Caco-2 (cell line): Measurements from ENCODE around the gene CEP20. TPM values are rescaled to one million over a fixed set of nuclear protein-coding genes. Genes with fewer than 3 reads are reported as not detected.

Experiments
- BruUV-seq: library from RNA; stranded (reverse); fragments of 400-500 nt; replicated peaks from 2 replicates; lab custom pipeline; 2021; lab: Mats Ljungman, UMichigan
- CTCF ChIA-PET: fragments of 300-600 bp; sonication (Branson Sonifier 250); formaldehyde crosslinking; loops from one replicate; lab custom pipeline; 2022; ENCODE audit warnings: antibody characterized with exemption; lab: Charles Lee
- POLR2A ChIA-PET: fragments of 300-600 bp; sonication (Branson Sonifier 250); formaldehyde crosslinking; loops from one replicate; lab custom pipeline; 2022; ENCODE audit warnings: antibody characterized with exemption; lab: Charles Lee
- DNase-seq, 2 experiments: peaks; one replicate each; pipeline versions ENCODE4 v3.0.0 to v3.0.0-alpha.2; 2020 to 2022
- H3K27me3 ChIP-seq: replicated peaks from 2 replicates; pipeline ENCODE4 v1.6.0; 2011; ENCODE audit warnings: low read length; ENCODE audit not compliant: control insufficient read depth, insufficient read depth
- H3K36me3 ChIP-seq: 2 replicates; pipeline ENCODE4 v1.5.1; 2011; ENCODE audit warnings: low read length; ENCODE audit not compliant: control insufficient read depth, insufficient read depth
- H3K4me1 ChIP-seq: fragments of 250-450 bp; sonication (Bioruptor Pico); 2 replicates; pipeline ENCODE4 v1.5.1; 2020; ENCODE audit warnings: mild to moderate bottlenecking
- H3K4me3 ChIP-seq: 2 replicates; pipeline ENCODE4 v1.5.1; 2011; ENCODE audit warnings: low read depth, mild to moderate bottlenecking, control low read depth, low read length
- H3K9me3 ChIP-seq: fragments of 250-450 bp; sonication (Bioruptor Pico); 2 replicates; pipeline ENCODE4 v1.5.1; 2020; ENCODE audit warnings: mild to moderate bottlenecking, moderate library complexity
- H3K27ac Mint-ChIP-seq: one replicate; pipeline ENCODE4 v1.8.0; 2022; ENCODE audit warnings: mixed read lengths; ENCODE audit not compliant: unreplicated experiment
- H3K27me3 Mint-ChIP-seq: one replicate; pipeline ENCODE4 v1.8.0; 2022; ENCODE audit warnings: mixed read lengths; ENCODE audit not compliant: insufficient read depth, unreplicated experiment
- H3K36me3 Mint-ChIP-seq: one replicate; pipeline ENCODE4 v1.8.0; 2022; ENCODE audit warnings: mild to moderate bottlenecking, mixed read lengths; ENCODE audit not compliant: insufficient read depth, unreplicated experiment
- H3K4me1 Mint-ChIP-seq: one replicate; pipeline ENCODE4 v1.8.0; 2022; ENCODE audit warnings: low read depth, mixed read lengths; ENCODE audit not compliant: unreplicated experiment
- H3K4me3 Mint-ChIP-seq: one replicate; pipeline ENCODE4 v1.8.0; 2022; ENCODE audit warnings: mild to moderate bottlenecking, moderate library complexity, mixed read lengths; ENCODE audit not compliant: unreplicated experiment
- H3K9me3 Mint-ChIP-seq: one replicate; pipeline ENCODE4 v1.8.0; 2022; ENCODE audit warnings: mixed read lengths; ENCODE audit not compliant: unreplicated experiment
- intact Hi-C: fragments of 100-400 bp; cut with micrococcal nuclease; formaldehyde crosslinking; loops from one replicate; pipeline ENCODE4 v1.10.0; 2022; ENCODE audit not compliant: unreplicated experiment
- total RNA-seq: library from RNA; stranded (reverse); gene quantifications from 2 replicates; pipeline ENCODE4 v1.2.3, GENCODE V29; 2022
- TF ChIP-seq, protein P1 (sequence below), 2 experiments: fragments of 200-600 bp in 1 of 2; IDR thresholded peaks; 1 replicate in 1 of 2; 2 replicates in 1 of 2; pipeline versions ENCODE4 v1.5.1 to v1.8.0; 2011 to 2022; ENCODE audit warnings: antibody characterized with exemption in 1 of 2, control low read depth in 1 of 2, inconsistent platforms in 1 of 2, low read depth in 1 of 2, low read length in 1 of 2, mild to moderate bottlenecking in 1 of 2, moderate library complexity in 1 of 2; ENCODE audit not compliant: insufficient read depth in 1 of 2, severe bottlenecking in 1 of 2, unreplicated experiment in 1 of 2

Gene CEP20
- total RNA-seq, 1 experiment from 2014 or later: 26.0 TPM

DNA sequence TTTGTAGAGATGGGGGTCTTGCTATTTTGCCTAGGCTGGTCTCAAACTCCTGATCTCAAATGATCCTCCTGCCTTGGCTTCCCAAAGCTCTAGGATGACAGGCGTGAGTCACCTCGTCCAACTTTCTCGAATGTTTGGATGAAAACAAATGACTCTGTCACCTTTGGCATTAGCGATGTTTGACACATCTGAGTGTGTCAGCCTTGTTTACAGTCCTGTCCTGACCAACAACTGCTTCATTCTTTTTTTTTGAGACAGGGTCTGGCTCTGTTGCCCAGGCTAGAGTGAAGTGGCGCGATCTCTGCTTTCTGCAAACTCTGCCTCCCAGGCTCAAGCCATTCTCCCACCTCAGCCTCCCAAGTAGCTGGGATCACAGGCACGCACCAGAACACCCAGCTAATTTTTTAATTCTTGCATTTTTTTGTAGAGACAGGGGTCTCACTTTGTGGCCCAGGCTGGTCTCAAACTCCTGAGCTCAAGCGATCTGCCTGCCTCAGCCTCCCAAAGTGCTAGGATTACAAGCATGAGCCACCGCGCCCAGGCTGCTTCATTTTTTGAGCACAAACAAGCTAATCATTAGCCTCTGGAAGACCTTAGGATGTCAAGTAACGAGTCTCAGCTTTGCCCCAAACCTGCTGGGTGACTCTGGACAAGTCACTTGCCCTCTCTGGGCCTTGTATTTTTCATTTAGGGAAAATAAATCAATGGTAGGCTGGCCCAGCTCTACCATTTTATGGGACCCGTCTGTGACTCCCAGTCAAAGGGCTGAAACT lies 39.0 kb downstream of the CEP20 start:
- no peaks in the 10 kb centered on the region for H3K4me1 Mint-ChIP-seq
- H3K36me3 ChIP-seq: no peaks in the 10 kb centered on the region
- no peak for DNase-seq
- ChIA-PET POLR2A (no interaction called here), CTCF (no interaction called here)
- peaks cover 7% of the 10 kb centered on the region for H3K27me3 Mint-ChIP-seq
- no peak overlapping the region for H3K4me3 Mint-ChIP-seq
- BruUV-seq: no TSS peak
- H3K9me3 ChIP-seq: no peaks in the 10 kb centered on the region
- no peaks in the 10 kb centered on the region for H3K27me3 ChIP-seq
- H3K36me3 Mint-ChIP-seq: no peaks in the 10 kb centered on the region
- TF ChIP-seq, protein P1, sequence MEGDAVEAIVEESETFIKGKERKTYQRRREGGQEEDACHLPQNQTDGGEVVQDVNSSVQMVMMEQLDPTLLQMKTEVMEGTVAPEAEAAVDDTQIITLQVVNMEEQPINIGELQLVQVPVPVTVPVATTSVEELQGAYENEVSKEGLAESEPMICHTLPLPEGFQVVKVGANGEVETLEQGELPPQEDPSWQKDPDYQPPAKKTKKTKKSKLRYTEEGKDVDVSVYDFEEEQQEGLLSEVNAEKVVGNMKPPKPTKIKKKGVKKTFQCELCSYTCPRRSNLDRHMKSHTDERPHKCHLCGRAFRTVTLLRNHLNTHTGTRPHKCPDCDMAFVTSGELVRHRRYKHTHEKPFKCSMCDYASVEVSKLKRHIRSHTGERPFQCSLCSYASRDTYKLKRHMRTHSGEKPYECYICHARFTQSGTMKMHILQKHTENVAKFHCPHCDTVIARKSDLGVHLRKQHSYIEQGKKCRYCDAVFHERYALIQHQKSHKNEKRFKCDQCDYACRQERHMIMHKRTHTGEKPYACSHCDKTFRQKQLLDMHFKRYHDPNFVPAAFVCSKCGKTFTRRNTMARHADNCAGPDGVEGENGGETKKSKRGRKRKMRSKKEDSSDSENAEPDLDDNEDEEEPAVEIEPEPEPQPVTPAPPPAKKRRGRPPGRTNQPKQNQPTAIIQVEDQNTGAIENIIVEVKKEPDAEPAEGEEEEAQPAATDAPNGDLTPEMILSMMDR (IDR thresholded peaks at IDR 0.05; ENCODE audit: insufficient read depth in 1 of 2, low read depth in 1 of 2, low read length in 1 of 2, severe bottlenecking in 1 of 2, unreplicated experiment in 1 of 2): no peak
- intact Hi-C loops: no loop called here
- no peaks in the 10 kb centered on the region for H3K9me3 Mint-ChIP-seq
- H3K4me3 ChIP-seq: no peak overlapping the region
- no peaks in the 10 kb centered on the region for H3K4me1 ChIP-seq
- H3K27ac Mint-ChIP-seq: no peak overlapping the region

DNA sequence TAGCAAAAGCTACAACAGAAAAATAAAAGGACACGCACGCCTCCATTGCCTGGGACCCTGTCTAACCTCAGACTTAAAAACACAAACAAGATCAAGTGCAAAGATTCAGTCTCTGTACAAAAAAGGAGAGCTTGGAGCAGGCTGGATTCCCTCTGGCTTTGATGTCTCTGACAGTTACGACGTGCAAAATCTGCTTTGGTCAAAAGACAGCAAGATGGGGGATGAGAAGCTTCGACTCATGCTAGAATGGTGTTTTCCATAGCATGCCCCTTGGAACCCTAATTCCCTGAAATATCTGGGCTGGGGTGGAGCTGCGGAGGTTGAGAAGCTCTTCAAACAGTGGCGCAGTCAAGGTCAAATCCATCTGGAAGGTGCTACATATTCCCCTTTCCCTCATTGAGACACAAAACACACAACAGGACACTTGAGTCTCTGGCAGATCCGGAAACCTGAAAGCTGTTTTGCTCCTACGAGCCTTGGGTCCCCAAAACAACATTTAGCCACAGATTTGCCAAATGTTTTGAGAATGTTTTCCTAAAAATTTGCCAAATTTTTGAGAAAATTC lies 40.7 kb downstream of the CEP20 start:
- no TSS peak for BruUV-seq
- no peak for DNase-seq
- CTCF ChIA-PET: no interaction called here
- Mint-ChIP-seq H3K27me3 (peaks cover 9% of the 10 kb centered on the region), H3K36me3 (no peaks in the 10 kb centered on the region), H3K27ac (no peak overlapping the region), H3K9me3 (no peaks in the 10 kb centered on the region), H3K4me1 (no peaks in the 10 kb centered on the region), H3K4me3 (no peak overlapping the region)
- Histone ChIP-seq H3K27me3 (no peaks in the 10 kb centered on the region), H3K4me1 (no peaks in the 10 kb centered on the region), H3K36me3 (no peaks in the 10 kb centered on the region), H3K4me3 (no peak overlapping the region), H3K9me3 (no peaks in the 10 kb centered on the region)
- POLR2A ChIA-PET: no interaction called here
- intact Hi-C loops: no loop called here
- TF ChIP-seq, protein P1 (IDR thresholded peaks at IDR 0.05; ENCODE audit: insufficient read depth in 1 of 2, low read depth in 1 of 2, low read length in 1 of 2, severe bottlenecking in 1 of 2, unreplicated experiment in 1 of 2): no peak

DNA sequence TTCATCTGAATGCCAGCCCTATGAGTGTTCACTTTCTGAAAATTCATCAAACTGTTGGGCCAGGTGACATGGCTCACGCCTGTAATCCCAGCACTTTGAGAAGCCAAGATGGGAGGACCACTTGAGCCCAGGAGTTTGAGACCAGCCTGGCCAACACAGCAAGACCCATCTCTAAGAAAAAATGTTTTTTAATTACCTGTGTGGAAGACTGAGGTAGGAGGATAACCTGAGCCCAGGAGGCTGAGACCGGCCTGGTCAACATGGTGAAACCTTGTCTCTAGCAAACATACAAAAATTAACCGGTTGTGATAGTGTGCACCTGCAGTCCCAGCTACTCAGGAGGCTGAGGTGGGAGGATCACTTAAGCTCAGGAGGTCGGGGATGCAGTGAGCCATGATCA lies 41.9 kb downstream of the CEP20 start:
- Histone ChIP-seq H3K9me3 (no peaks in the 10 kb centered on the region), H3K4me1 (no peaks in the 10 kb centered on the region), H3K27me3 (no peaks in the 10 kb centered on the region), H3K4me3 (no peak overlapping the region), H3K36me3 (no peaks in the 10 kb centered on the region)
- no peak for DNase-seq
- no peaks in the 10 kb centered on the region for H3K36me3 Mint-ChIP-seq
- H3K27ac Mint-ChIP-seq: no peak overlapping the region
- CTCF ChIA-PET: no interaction called here
- no peaks in the 10 kb centered on the region for H3K9me3 Mint-ChIP-seq
- peaks cover 9% of the 10 kb centered on the region for H3K27me3 Mint-ChIP-seq
- intact Hi-C loops: no loop called here
- TF ChIP-seq, protein P1 (IDR thresholded peaks at IDR 0.05; ENCODE audit: insufficient read depth in 1 of 2, low read depth in 1 of 2, low read length in 1 of 2, severe bottlenecking in 1 of 2, unreplicated experiment in 1 of 2): no peak
- POLR2A ChIA-PET: no interaction called here
- no TSS peak for BruUV-seq
- H3K4me3 Mint-ChIP-seq: no peak overlapping the region
- H3K4me1 Mint-ChIP-seq: no peaks in the 10 kb centered on the region
